ENCODE measurements around the gene GALM. TPM values are rescaled to one million over a fixed set of nuclear protein-coding genes. Genes with fewer than 3 reads are reported as not detected.
"Not testable (repeated sequence)": the region's sequence is repeated elsewhere in the genome, so short reads cannot be mapped to it uniquely, and the experiment has no call there.

GALM gene
- total RNA-seq, 1 donor from 2014 or later, result 12.7 TPM

DNA sequence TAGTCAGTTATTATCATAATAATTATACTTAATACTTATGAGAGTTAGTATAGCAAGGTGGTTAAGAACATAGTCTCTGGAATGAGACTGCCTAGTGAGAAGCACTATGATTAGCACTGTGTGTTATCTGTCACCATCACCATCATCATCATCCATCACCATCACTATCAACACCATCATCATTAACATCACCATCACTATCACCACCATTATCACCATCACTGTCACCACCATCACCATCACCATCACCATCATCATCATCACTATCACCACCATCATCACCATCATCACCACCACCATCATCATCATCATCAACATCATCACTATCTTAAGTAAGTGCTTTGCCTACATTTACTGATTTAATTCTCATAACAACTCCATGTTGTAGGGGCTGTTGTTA, 45.6 kb downstream of the GALM start:
- DNase-seq (ENCODE audit: low spot score), result no peak

GRCh38 chr2:38712413-38712812, 46.5 kb downstream of the GALM start:
- DNase-seq (ENCODE audit: low spot score), result no peak

- DNase-seq (ENCODE audit: low spot score), result no peak
Observed at GRCh38 chr2:38712871-38713270, 47.0 kb downstream of the GALM start.

DNA sequence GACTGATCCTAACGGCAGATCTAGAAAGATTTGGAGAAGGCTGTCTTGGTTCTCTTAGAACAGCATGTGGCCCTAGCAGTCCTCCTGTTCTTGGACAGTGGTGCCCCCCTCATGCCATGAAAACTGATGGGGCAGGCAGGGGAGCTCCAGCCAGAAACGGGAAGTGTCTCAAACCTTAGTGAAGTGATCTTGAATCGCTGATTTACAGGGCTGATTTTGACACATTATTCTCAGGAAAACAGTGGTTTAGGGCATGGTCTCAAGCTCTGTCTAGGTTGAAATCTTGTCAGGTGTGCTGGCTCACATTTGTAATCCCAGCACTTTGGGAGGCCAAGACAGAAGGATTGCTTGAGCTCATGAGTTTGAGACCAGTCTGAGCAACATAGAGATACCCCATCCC, 47.4 kb downstream of the GALM start:
- no peak for DNase-seq (ENCODE audit: low spot score)

- DNase-seq (ENCODE audit: low spot score), result not testable (repeated sequence)
Observed at GRCh38 chr2:38714941-38715340, 49.0 kb downstream of the GALM start.

DNA sequence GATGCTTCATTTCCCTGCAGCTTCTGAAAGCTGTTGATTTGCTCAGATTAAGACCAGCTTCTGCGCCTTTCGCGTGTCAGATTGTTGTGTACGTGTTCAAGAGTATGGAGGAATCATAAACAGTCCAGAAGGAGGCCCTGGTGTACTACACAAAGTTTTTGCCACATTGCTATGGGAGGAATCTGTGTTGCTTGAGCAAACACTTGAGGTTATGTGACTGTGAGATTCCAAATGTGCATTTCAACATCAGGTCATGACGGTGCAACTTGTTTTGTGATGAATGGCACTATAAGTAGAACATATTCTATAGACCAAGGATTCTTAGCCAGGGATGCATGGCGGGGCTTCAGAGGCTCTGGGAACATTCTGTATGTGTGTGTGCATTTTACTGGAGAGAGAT, 50.3 kb downstream of the GALM start:
- DNase-seq (ENCODE audit: low spot score), result no peak

DNA sequence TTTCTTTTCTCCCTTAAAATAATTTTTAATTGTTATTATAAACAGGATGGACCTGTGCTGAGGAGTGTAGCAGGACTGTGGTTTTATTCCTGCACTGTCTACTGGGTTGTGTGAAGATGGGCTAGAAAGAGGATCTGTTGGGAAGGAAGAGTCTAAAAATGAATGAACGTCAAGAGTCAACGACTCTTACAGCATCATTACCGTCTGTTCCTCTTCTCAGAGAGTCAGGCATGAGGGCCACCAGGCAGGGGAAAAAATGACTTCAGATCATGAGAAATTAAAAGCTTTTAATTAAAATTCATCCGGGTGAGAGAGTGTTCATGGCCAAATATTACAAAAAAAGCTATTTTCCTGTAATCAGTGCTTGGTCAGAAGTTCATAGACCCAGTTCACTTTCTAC, 52.7 kb downstream of the GALM start:
- no peak for DNase-seq (ENCODE audit: low spot score)

- DNase-seq (ENCODE audit: low spot score), result no peak
Observed at GRCh38 chr2:38719706-38720105, 53.8 kb downstream of the GALM start.

- peak; percentile 81 for DNase-seq (ENCODE audit: low spot score)
Observed at GRCh38 chr2:38720613-38721241, 54.8 kb downstream of the GALM start.

GRCh38 chr2:38722271-38723061, 56.6 kb downstream of the GALM start:
- DNase-seq (ENCODE audit: low spot score), result no peak

- no peak for DNase-seq (ENCODE audit: low spot score)
Observed at GRCh38 chr2:38723173-38723572, 57.3 kb downstream of the GALM start.

DNA sequence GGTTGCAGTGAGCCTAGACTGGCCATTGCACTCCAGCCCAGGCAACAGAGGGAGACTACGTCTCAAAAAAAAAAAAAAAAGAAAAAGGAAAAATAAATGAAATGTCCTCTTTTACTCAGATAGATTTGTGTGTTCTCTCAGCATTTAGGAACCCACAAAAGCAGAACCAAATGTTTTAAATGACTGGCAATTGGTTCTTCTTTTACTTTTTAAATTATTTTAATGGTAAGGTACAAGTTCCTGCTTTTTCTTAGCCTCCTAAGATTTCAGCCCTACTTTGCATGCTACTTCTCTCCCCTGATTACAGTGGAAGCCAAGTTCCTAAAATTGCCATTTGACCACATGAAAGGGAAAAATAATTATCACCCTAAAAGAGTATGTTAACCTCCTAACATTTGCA, 61.7 kb downstream of the GALM start:
- DNase-seq (ENCODE audit: low spot score), result no peak

- DNase-seq (ENCODE audit: low spot score), result no peak
Observed at GRCh38 chr2:38728694-38729093, 62.8 kb downstream of the GALM start.

GRCh38 chr2:38731090-38731489, 65.2 kb downstream of the GALM start:
- DNase-seq (ENCODE audit: low spot score), result no peak

DNA sequence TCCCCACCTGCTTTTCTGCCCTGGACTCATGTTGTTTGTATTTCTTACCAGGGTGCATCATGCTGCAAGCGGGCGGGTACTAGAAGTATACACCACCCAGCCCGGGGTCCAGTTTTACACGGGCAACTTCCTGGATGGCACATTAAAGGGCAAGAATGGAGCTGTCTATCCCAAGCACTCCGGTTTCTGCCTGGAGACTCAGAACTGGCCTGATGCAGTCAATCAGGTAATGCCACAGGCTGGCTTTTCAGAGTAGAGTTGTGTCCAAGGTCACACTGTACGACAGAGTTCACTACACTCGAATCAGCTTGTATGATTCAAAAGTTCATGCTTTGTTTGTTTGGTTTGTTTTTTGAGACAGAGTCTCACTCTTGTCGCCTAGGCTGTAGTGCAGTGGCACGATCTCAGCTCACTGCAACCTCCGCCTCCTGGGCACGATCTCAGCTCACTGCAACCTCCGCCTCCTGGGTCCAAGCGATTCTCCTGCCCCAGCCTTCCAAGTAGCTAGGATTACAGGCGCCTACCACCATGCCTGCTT, 65.8 kb downstream of the GALM start:
- DNase-seq (ENCODE audit: low spot score), result no peak

- no peak for DNase-seq (ENCODE audit: low spot score)
Observed at GRCh38 chr2:38733300-38733971, 67.5 kb downstream of the GALM start.

DNA sequence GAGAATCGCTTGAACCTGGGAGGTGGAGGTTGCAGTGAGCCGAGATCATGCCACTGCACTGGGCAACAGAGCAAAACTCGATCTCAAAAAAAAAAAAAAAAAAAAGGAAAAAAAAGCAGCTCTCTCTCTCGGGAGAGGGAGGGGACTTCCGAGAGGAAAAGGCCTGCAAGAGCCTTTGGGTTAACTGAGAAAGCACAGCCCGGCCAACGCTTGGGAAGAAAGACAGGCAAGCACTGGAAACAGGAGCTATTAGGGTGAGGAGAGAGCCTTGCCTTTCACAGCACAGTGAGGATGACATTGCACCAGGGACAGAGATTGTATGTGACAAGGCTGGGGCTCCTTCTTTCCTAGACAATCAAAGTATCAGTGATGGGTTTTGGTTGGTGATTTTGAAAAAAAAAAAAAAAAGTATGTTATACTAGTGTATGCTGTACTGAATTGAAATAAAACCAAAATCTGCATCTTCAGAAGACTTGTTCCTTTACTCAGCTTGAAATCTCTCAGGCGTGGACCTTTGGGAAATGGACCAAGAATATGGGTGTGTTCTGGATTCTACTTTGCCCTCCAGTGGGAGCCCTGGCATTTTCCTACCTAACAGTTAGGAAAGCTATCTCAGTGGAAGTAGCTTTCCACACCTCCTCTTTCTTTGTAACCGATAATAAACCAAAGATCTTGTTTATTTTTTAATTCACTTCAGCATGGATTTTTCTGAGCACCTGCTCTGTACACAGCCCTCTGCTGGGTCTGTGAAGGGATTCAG, 68.6 kb downstream of the GALM start:
- no peak for DNase-seq (ENCODE audit: low spot score)

DNA sequence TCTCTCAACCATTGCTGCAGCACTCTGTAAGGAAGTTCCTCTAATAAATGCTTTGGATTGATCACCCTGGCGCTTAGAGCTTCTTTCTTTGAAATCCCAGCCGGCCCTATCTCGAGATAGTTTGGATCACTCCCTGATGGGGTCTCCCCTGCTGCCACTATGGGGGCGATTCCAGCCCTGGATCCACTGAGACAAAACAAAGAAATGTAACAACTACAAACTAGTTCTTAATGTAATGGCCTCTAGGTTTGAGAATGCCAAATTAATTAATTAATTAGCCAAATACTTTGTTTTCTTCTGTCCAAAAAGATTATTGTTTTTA, 70.0 kb downstream of the GALM start:
- DNase-seq (ENCODE audit: low spot score), result no peak

- not testable (repeated sequence) for DNase-seq (ENCODE audit: low spot score)
Observed at GRCh38 chr2:38737000-38737698, 71.2 kb downstream of the GALM start.

DNA sequence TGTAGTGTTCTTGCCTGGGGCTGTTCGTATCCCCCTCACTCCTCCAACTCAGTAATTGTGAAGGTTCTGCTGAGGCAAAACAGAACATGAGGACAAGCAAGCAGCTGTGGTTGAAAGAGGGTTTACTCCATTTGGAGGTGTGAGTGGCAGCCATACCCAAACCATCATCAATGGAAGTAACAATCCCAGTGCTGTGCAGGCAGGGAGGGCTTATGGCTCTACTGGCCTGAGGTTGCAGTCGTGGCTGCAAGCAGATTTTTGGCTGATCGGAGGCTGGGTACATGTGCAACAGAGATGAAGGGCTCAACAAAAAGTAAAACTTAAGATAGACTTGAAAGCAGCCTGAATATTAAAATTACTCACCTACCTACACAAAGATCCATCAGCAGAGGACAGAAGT, 72.0 kb downstream of the GALM start:
- no peak for DNase-seq (ENCODE audit: low spot score)

DNA sequence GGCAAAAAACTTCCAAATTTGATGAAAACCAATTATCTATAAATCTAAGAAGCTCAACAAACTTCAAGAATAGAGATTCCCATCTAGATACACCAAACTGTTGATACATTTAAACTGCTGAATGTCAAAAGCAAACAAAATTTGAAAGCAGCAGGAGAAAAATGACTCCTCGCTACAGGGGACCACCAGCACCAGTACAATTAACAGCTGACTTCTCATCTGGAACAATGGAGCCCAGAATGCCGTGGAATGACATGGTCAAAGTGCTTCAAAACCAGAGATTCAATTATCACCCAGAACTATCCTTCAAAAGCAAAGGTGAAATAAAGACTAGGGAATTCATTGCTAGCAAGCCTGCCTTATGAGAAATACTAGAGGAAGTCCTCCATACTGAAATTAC, 73.6 kb downstream of the GALM start:
- no peak for DNase-seq (ENCODE audit: low spot score)
